Transverse colon (tissue), 4 donors: ENCODE data around the gene HAND2. TPM values are rescaled to one million over a fixed set of nuclear protein-coding genes. Genes with fewer than 3 reads are reported as not detected.

Experiments
- DNase-seq: peaks from one replicate; pipeline ENCODE4 v3.0.0-alpha.2; 2019
- H3K27ac ChIP-seq, 4 donors: fragments of 200-600 bp; sonication (generic); 2 replicates each; pipeline ENCODE4 v1.5.1; 2016 to 2018; ENCODE audit warnings: inconsistent platforms in 4 of 4
- H3K27me3 ChIP-seq: fragments of 200-600 bp; sonication (generic); 2 replicates; pipeline ENCODE4 v1.5.1; 2017; ENCODE audit warnings: inconsistent platforms
- H3K36me3 ChIP-seq, 4 donors: fragments of 200-600 bp; sonication (generic); 2 replicates each; pipeline ENCODE4 v1.5.1; 2017 to 2019; ENCODE audit warnings: inconsistent platforms in 4 of 4
- H3K4me1 ChIP-seq, 4 donors: fragments of 200-600 bp; sonication (generic); 2 replicates each; pipeline ENCODE4 v1.5.1; 2017 to 2020; ENCODE audit warnings: inconsistent platforms in 4 of 4
- H3K4me3 ChIP-seq, 4 donors: fragments of 200-600 bp; sonication (generic); 1 replicate in 1 of 4; 2 replicates in 3 of 4; pipeline versions ENCODE4 v1.5.1 to v1.6.1; 2017 to 2019; ENCODE audit warnings: inconsistent platforms in 4 of 4
- H3K9me3 ChIP-seq, 2 donors: fragments of 200-600 bp; sonication (generic); 2 replicates each; pipeline ENCODE4 v1.5.1; 2017 to 2019; ENCODE audit warnings: inconsistent platforms in 2 of 2
- EP300 ChIP-seq: sonication (generic); formaldehyde crosslinking; IDR thresholded peaks from one replicate; pipeline ENCODE4 v1.6.1; 2017; ENCODE audit warnings: antibody characterized with exemption, low read depth
- POLR2A ChIP-seq: fragments of 450-650 bp; IDR thresholded peaks from one replicate; pipeline ENCODE4 v1.6.1; 2016; ENCODE audit warnings: antibody characterized with exemption, mild to moderate bottlenecking, moderate library complexity
- POLR2AphosphoS5 ChIP-seq, 3 donors: sonication (generic); formaldehyde crosslinking; IDR thresholded peaks; one replicate each; pipeline ENCODE4 v1.6.1; 2016; ENCODE audit warnings: antibody characterized with exemption in 3 of 3
- WGBS, 2 donors: methylation state at CpG; one replicate each; pipeline ENCODE4 v1.1.5; 2018; ENCODE audit warnings: low coverage in 1 of 2; 5-methylcytosine and 5-hydroxymethylcytosine counted together
- in situ Hi-C, 4 donors: fragments of 200-750 bp; cut with MboI; loops; one replicate each; pipeline versions ENCODE4 v1.15.0 to v1.15.1; 2017; ENCODE audit warnings: low sequenced_read_pairs in 3 of 4, low pct_ligation_motif_present in 1 of 4, low pct_unique_long_range_greater_than_20kb in 1 of 4
- intact Hi-C: fragments of 100-400 bp; cut with DNase I; formaldehyde crosslinking; loops from one replicate; pipeline ENCODE4 v1.15.1; 2023; ENCODE audit warnings: low total_unique reads
- total RNA-seq, 4 donors: library from RNA; depleted of rRNA; stranded (reverse); fragments of >200 nt; gene quantifications; one replicate each; pipeline ENCODE4 v1.1.0, GENCODE V29; 2016
- TF ChIP-seq, protein P1 (sequence below), 5 experiments: fragments of 200-600 bp in 3 of 5; fragments of 450-650 bp in 2 of 5; sonication (generic) in 3 of 5; IDR thresholded peaks; 1 replicate in 2 of 5; 2 replicates in 3 of 5; pipeline ENCODE4 v1.5.1; 2016 to 2017; ENCODE audit warnings: antibody characterized with exemption in 5 of 5, inconsistent platforms in 3 of 5, mild to moderate bottlenecking in 2 of 5, moderate library complexity in 1 of 5

The HAND2 gene
- total RNA-seq, 4 donors from 2014 or later = 24.6 to 87.6 (median 40.9) TPM

DNA sequence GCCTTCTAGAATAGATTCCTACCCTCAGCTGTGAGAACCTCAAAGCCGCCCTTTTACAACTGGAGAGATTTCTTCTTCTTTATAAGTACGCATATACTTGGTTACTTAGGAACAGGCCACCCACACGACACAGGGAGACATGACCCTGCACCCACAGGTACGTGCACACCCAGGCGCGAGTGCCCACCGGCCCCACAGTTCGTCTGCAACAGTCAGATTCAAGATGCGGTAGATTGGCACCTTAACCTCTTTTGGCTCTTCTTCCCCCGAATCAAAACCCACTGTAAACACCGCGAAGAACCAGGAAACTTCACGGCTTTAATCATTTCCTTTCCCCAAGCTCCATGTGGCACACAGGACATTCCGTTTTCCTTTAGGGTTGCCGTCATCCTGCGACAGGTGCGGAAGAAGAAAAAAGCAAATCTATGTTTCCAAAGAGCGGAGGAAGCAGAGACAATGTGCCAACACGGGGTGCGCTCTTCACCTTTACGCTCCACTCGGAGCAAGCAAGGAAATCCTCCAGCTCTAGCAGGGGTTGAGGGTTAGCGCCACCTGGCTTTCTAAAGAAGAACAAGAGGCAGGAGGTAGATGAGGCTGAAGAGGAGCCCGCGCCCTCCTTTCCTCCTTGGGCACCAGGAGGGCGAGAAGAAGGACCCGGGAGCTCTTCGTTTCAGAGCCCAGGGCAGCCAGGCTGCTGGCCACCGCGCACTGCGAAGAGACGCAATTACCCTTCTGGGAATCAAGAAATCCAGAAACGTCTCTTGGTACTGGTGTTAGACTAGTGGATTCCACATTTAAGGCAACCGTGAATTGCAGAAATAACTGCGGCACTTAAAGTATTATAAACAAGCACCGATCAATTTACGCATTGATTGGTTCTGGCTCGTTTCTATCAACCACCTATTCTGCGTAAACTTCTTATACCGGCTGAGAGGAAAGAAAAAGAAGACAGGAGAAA is 35.7 kb downstream of the HAND2 start:
- in situ Hi-C loops = loop anchor here in 3 of 4 donors (10.0 kb wide), 2 partner anchors 69 to 169 kb away; no protein-coding TSS in a partner anchor
- WGBS, 2 donors = 13 to 18% methylated on average over 12 to 40 of the region's 40 CpGs
- Histone ChIP-seq H3K4me1 (peaks cover 0 to 24% (median 5%) of the 10 kb centered on the region in 4 donors), H3K4me3 (peak overlapping the region in 3 of 4 donors; percentile 20 to 49 (median 31)), H3K36me3 (no peaks in the 10 kb centered on the region), H3K9me3 (no peaks in the 10 kb centered on the region), H3K27me3 (peaks cover 22% of the 10 kb centered on the region), H3K27ac (no peak overlapping the region)
- TF ChIP-seq, protein P1, sequence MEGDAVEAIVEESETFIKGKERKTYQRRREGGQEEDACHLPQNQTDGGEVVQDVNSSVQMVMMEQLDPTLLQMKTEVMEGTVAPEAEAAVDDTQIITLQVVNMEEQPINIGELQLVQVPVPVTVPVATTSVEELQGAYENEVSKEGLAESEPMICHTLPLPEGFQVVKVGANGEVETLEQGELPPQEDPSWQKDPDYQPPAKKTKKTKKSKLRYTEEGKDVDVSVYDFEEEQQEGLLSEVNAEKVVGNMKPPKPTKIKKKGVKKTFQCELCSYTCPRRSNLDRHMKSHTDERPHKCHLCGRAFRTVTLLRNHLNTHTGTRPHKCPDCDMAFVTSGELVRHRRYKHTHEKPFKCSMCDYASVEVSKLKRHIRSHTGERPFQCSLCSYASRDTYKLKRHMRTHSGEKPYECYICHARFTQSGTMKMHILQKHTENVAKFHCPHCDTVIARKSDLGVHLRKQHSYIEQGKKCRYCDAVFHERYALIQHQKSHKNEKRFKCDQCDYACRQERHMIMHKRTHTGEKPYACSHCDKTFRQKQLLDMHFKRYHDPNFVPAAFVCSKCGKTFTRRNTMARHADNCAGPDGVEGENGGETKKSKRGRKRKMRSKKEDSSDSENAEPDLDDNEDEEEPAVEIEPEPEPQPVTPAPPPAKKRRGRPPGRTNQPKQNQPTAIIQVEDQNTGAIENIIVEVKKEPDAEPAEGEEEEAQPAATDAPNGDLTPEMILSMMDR (IDR thresholded peaks at IDR 0.05) = peak; percentile 70 to 78 (median 76)
- TF ChIP-seq POLR2AphosphoS5 (IDR thresholded peaks at IDR 0.05) (peak in 1 of 3 donors; percentile 9), POLR2A (no peak), EP300 (no peak)
- peak; percentile 71 for DNase-seq
- intact Hi-C loops = loop anchor here (2.0 kb wide), 1 partner anchor 73 kb away; no protein-coding TSS in a partner anchor

DNA sequence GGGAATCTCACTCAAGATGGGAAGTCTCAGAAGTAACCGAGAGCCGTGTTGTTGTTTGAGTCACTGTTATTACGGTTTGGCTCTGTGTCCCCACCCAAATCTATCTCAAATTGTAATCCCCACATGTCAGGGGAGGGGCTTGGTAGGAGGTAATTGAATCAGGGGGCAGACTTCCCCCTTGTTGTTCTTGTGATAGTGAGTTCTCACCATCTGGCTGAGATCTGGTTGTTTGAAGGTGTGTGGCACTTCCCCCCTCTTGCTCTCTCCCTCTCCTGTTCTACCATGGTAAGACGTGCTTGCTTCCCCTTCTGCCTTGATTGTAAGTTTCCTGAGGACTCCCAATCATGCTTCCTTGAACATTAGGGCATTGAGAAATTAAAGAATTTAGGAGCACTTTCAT is 37.0 kb downstream of the HAND2 start:
- intact Hi-C loops (no loop called here), in situ Hi-C loops (loop anchor here in 3 of 4 donors (10.0 kb wide), 2 partner anchors 68 to 168 kb away; no protein-coding TSS in a partner anchor)
- WGBS, 2 donors = 87% methylated on average over 4 of the region's 4 CpGs; no CpG with 5 or more reads in 1 of the 2 donors
- H3K27me3 ChIP-seq = peaks cover 22% of the 10 kb centered on the region
- H3K4me3 ChIP-seq = no peak overlapping the region
- H3K36me3 ChIP-seq = no peaks in the 10 kb centered on the region
- no peak for DNase-seq
- H3K4me1 ChIP-seq = peaks cover 0 to 27% (median 5%) of the 10 kb centered on the region in 4 donors
- H3K27ac ChIP-seq = no peak overlapping the region
- TF ChIP-seq POLR2A = no peak
- no peak for TF ChIP-seq EP300
- TF ChIP-seq, protein P1 (IDR thresholded peaks at IDR 0.05) = no peak
- TF ChIP-seq POLR2AphosphoS5 (IDR thresholded peaks at IDR 0.05) = no peak
- no peaks in the 10 kb centered on the region for H3K9me3 ChIP-seq

DNA sequence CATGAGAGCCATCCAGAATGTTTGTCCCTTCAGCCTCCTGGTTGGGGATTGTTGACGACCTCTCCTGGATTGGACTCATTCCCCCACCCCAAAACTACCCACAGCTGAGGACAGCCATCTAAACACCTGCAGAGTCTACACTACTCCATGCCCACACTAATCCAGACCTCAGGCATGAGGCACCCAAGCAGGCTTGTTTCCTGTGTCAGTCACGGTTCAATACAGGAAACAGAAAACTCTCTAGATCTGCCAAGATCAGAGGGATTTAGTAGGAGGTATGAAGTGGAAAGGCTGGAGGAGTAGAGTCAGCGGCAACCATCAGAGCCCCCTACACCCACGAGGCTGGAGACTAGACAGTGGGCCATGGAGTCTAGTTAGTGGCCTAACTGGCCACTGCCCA is 37.7 kb downstream of the HAND2 start:
- Histone ChIP-seq H3K27ac (no peak overlapping the region), H3K9me3 (no peaks in the 10 kb centered on the region), H3K36me3 (no peaks in the 10 kb centered on the region), H3K4me1 (peaks cover 0 to 27% (median 5%) of the 10 kb centered on the region in 4 donors), H3K4me3 (no peak overlapping the region), H3K27me3 (peaks cover 22% of the 10 kb centered on the region)
- WGBS, 2 donors = 61% methylated on average over 4 of the region's 4 CpGs; no CpG with 5 or more reads in 1 of the 2 donors
- in situ Hi-C loops (loop anchor here in 3 of 4 donors (10.0 kb wide), 2 partner anchors 68 to 168 kb away; no protein-coding TSS in a partner anchor), intact Hi-C loops (no loop called here)
- TF ChIP-seq, protein P1 (IDR thresholded peaks at IDR 0.05) = no peak
- TF ChIP-seq POLR2A (no peak), POLR2AphosphoS5 (IDR thresholded peaks at IDR 0.05) (no peak)
- no peak for DNase-seq

DNA sequence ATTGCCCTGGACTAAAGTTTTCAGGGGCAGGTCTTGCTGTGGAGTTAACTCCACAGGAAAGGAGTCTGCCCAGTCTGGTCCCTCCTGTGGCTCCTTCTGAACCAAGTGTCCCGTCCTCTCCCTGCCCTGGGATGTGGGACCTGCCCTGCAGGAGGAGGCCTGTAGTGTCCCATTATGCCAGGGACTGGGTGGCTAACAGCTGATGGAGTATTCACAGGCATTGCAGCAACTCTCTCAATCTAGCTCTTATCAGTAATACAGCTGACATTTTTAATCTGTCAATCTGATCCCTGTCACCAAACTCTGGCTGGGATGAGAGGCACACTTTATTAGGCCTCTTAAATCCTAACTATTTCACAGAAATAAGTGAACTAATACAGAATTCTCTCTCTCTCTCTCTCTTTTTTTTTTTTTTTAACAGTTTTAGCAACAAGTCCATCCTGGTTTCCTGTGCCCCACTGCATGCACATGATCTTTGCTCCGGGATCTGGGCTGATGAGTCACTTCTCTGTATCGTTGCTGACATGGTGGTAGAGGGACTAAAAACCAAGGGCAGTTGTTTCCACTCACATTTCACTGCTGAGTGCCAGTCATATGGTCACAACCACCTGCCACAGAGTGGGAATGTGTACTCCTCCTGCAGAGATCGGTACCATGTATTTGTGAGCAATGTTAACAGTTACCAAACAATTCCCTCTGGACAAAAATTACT is 39.1 kb downstream of the HAND2 start:
- Histone ChIP-seq H3K4me1 (peaks cover 0 to 27% (median 5%) of the 10 kb centered on the region in 4 donors), H3K27ac (peak overlapping the region in 1 of 4 donors; percentile 1), H3K4me3 (no peak overlapping the region), H3K27me3 (peaks cover 16% of the 10 kb centered on the region), H3K36me3 (no peaks in the 10 kb centered on the region), H3K9me3 (no peaks in the 10 kb centered on the region)
- no peak for DNase-seq
- intact Hi-C loops (no loop called here), in situ Hi-C loops (loop anchor here in 3 of 4 donors (10.0 kb wide), 2 partner anchors 66 to 166 kb away; no protein-coding TSS in a partner anchor)
- 47 to 63% methylated on average over 3 to 4 of the region's 4 CpGs for WGBS, 2 donors
- TF ChIP-seq EP300 (no peak), POLR2AphosphoS5 (IDR thresholded peaks at IDR 0.05) (no peak)
